K562 (cell line): ENCODE data around the gene TMSB10. TPM values are rescaled to one million over a fixed set of nuclear protein-coding genes. Genes with fewer than 3 reads are reported as not detected.
A peak's percentile ranks its signal among the peaks of the same experiment; 100 is the strongest.

ENCODE experiments used
- CEBPB ChIP-seq: fragments of 450-650 bp; IDR thresholded peaks from 2 replicates; pipeline ENCODE4 v1.6.1; 2016; ENCODE audit warnings: missing genetic modification characterization, missing compliant biosample characterization
- ETV1 ChIP-seq: fragments of 450-650 bp; conservative IDR thresholded peaks from 2 replicates; pipeline ENCODE4 v1.6.1; 2016; ENCODE audit warnings: missing genetic modification characterization, control low read depth, low read depth, missing compliant biosample characterization
- GATA2 ChIP-seq: sonication (generic); formaldehyde crosslinking; IDR thresholded peaks from 2 replicates; pipeline ENCODE4 v1.4.0; 2020; ENCODE audit warnings: mild to moderate bottlenecking, missing genetic modification reagents
- L3MBTL2 ChIP-seq: fragments of 450-650 bp; IDR thresholded peaks from 2 replicates; pipeline ENCODE4 v1.6.1; 2016; ENCODE audit warnings: mild to moderate bottlenecking, moderate library complexity
- MTA1 ChIP-seq: fragments of 450-650 bp; IDR thresholded peaks from 2 replicates; pipeline ENCODE4 v1.6.1; 2017; ENCODE audit warnings: borderline replicate concordance
- NONO ChIP-seq, 2 experiments: fragments of 200-400 bp in 1 of 2; fragments of 450-650 bp in 1 of 2; formaldehyde crosslinking in 1 of 2; IDR thresholded peaks; 2 replicates each; pipeline ENCODE4 v1.6.1; 2017; ENCODE audit warnings: low read depth in 2 of 2, mild to moderate bottlenecking in 2 of 2, moderate library complexity in 2 of 2, low read length in 1 of 2
- NR4A1 ChIP-seq, 2 experiments: fragments of 250-450 bp in 1 of 2; fragments of 450-650 bp in 1 of 2; sonication (Bioruptor Pico) in 1 of 2; IDR thresholded peaks; 2 replicates each; pipeline versions ENCODE4 v1.4.0 to v1.6.1; 2016 to 2020; ENCODE audit warnings: mild to moderate bottlenecking in 2 of 2, missing compliant biosample characterization in 1 of 2, missing genetic modification characterization in 1 of 2, moderate library complexity in 1 of 2
- polyA plus RNA-seq, 8 experiments: library from polyadenylated mRNA; depleted of rRNA in 4 of 8; stranded (reverse) in 5 of 8; unstranded in 3 of 8; fragments of >200 nt; fragmentation: Nextera tagmentation in 2 of 8; fragmentation: Illumina TruSeq in 1 of 8; extraction: Ambion mirVana in 2 of 8; extraction: Trizol in 1 of 8; gene quantifications; 2 replicates each; pipeline versions ENCODE4 v1.2.1 to v1.2.3, GENCODE V29; 2011 to 2014; ENCODE audit warnings: inconsistent platforms in 1 of 8, missing spikeins in 1 of 8
- total RNA-seq, 7 experiments: library from RNA; depleted of rRNA in 6 of 7; stranded (reverse); fragments of >200 nt in 6 of 7; fragmentation: Illumina TruSeq in 2 of 7; extraction: Trizol in 2 of 7; gene quantifications; 2 replicates each; pipeline versions ENCODE4 v1.2.1 to v1.2.3, GENCODE V29; 2011 to 2021; ENCODE audit warnings: low replicate concordance in 1 of 7
- TF ChIP-seq, protein P1 (sequence below), 2 experiments: fragments of 450-650 bp in 1 of 2; sonication (generic) in 1 of 2; formaldehyde crosslinking in 1 of 2; IDR thresholded peaks; 2 replicates each; pipeline versions ENCODE4 v1.7.1 to v1.9.0; 2016 to 2022; ENCODE audit warnings: inconsistent platforms in 1 of 2, mild to moderate bottlenecking in 1 of 2, missing genetic modification reagents in 1 of 2
- TF ChIP-seq, protein P2 (sequence below): fragments of 200-800 bp; sonication (Bioruptor generic); IDR thresholded peaks from 2 replicates; pipeline ENCODE4 v1.6.1; 2017; ENCODE audit warnings: missing genetic modification characterization, missing compliant biosample characterization
- TF ChIP-seq, protein P3 (sequence below): fragments of 450-650 bp; IDR thresholded peaks from 2 replicates; pipeline ENCODE4 v1.6.1; 2014; ENCODE audit warnings: low read depth, mild to moderate bottlenecking, moderate library complexity, borderline replicate concordance

The TMSB10 gene
- total and polyA plus RNA-seq, 9 of the 15 experiments (the other 6 are each of a cell fraction or from before 2014, with no cell fraction given), result 382 to 2,226 (median 959) TPM

DNA sequence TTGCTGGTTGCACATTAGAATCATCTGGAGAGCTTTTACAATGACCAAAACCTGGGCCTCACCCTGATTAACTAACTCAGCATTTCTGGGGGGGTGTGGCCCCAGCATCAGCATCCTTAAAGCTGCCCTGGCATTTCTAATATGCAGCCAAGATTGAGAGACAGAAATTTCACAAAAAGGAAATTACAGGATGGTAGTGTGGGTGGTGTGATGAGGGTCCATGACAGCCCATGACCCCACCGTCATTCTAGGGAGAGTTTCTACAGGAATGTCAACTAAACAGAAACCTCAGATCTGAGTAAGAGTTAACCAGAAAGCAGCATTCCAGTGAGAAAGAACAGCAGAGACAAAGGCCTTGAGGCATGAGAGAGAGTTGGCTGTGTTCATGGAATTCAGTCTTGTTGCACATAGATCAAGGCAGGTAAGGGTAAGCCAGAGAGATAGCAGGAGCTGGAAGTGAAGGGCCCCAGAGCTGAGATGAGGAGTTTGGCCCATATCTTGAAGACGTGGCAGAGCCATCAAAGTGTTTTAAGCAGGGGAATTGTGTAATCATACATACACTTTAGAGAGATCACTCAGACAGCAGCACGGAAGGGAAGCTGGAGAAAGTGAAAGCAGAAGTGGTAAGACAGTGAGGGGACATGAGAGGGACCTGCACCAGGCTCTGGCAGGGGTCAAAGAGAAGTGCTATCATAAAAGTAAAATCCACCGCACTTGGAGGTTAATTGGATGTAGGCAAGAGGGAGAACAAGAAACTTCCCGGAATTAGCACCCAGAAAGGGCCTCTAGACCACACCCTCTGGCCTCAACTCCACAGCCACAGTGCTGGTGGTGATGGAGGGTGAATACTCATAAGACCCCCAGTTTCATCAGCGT, 16.8 kb upstream of the TMSB10 start (continued):
- TF ChIP-seq, protein P1, sequence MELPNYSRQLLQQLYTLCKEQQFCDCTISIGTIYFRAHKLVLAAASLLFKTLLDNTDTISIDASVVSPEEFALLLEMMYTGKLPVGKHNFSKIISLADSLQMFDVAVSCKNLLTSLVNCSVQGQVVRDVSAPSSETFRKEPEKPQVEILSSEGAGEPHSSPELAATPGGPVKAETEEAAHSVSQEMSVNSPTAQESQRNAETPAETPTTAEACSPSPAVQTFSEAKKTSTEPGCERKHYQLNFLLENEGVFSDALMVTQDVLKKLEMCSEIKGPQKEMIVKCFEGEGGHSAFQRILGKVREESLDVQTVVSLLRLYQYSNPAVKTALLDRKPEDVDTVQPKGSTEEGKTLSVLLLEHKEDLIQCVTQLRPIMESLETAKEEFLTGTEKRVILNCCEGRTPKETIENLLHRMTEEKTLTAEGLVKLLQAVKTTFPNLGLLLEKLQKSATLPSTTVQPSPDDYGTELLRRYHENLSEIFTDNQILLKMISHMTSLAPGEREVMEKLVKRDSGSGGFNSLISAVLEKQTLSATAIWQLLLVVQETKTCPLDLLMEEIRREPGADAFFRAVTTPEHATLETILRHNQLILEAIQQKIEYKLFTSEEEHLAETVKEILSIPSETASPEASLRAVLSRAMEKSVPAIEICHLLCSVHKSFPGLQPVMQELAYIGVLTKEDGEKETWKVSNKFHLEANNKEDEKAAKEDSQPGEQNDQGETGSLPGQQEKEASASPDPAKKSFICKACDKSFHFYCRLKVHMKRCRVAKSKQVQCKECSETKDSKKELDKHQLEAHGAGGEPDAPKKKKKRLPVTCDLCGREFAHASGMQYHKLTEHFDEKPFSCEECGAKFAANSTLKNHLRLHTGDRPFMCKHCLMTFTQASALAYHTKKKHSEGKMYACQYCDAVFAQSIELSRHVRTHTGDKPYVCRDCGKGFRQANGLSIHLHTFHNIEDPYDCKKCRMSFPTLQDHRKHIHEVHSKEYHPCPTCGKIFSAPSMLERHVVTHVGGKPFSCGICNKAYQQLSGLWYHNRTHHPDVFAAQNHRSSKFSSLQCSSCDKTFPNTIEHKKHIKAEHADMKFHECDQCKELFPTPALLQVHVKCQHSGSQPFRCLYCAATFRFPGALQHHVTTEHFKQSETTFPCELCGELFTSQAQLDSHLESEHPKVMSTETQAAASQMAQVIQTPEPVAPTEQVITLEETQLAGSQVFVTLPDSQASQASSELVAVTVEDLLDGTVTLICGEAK (IDR thresholded peaks at IDR 0.05), result peak; percentile 35; the same call in 1 of the 2 replicates
- TF ChIP-seq, protein P1 (CRISPR knock-in tag; IDR thresholded peaks at IDR 0.05), result no peak
- peak; percentile 12; the same call in 1 of the 2 replicates for TF ChIP-seq GATA2 (CRISPR knock-in tag)
- no peak for TF ChIP-seq MTA1
- no peak for TF ChIP-seq NONO (IDR thresholded peaks at IDR 0.05; ENCODE audit: low read depth in 2 of 2, low read length in 1 of 2)
- peak; percentile 95 for TF ChIP-seq CEBPB (tag)
- TF ChIP-seq ETV1 (tag), result peak; percentile 10; the same call in 1 of the 2 replicates
- no peak for TF ChIP-seq NR4A1 (CRISPR knock-in tag; IDR thresholded peaks at IDR 0.05)
- TF ChIP-seq NR4A1 (tag; IDR thresholded peaks at IDR 0.05), result no peak
- TF ChIP-seq, protein P2, sequence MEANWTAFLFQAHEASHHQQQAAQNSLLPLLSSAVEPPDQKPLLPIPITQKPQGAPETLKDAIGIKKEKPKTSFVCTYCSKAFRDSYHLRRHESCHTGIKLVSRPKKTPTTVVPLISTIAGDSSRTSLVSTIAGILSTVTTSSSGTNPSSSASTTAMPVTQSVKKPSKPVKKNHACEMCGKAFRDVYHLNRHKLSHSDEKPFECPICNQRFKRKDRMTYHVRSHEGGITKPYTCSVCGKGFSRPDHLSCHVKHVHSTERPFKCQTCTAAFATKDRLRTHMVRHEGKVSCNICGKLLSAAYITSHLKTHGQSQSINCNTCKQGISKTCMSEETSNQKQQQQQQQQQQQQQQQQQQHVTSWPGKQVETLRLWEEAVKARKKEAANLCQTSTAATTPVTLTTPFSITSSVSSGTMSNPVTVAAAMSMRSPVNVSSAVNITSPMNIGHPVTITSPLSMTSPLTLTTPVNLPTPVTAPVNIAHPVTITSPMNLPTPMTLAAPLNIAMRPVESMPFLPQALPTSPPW (CRISPR knock-in tag), result 0 out of 2 replicates have a peak, but pooled peaks have one; percentile 10
- 0 out of 2 replicates have a peak, but pooled peaks have one; percentile 27 for TF ChIP-seq L3MBTL2
- TF ChIP-seq, protein P3, sequence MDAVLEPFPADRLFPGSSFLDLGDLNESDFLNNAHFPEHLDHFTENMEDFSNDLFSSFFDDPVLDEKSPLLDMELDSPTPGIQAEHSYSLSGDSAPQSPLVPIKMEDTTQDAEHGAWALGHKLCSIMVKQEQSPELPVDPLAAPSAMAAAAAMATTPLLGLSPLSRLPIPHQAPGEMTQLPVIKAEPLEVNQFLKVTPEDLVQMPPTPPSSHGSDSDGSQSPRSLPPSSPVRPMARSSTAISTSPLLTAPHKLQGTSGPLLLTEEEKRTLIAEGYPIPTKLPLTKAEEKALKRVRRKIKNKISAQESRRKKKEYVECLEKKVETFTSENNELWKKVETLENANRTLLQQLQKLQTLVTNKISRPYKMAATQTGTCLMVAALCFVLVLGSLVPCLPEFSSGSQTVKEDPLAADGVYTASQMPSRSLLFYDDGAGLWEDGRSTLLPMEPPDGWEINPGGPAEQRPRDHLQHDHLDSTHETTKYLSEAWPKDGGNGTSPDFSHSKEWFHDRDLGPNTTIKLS, result peak; percentile 57; the same call in 1 of the 2 replicates
